HepG2 (cell line): ENCODE data around the gene DLST. TPM values are rescaled to one million over a fixed set of nuclear protein-coding genes. Genes with fewer than 3 reads are reported as not detected.

ENCODE experiments used
- ADNP ChIP-seq: sonication (generic); formaldehyde crosslinking; IDR thresholded peaks from 2 replicates; pipeline ENCODE4 v1.4.0; 2020; ENCODE audit warnings: missing genetic modification reagents
- FIP1L1 ChIP-seq: fragments of 200-400 bp; formaldehyde crosslinking; IDR thresholded peaks from 2 replicates; pipeline ENCODE4 v1.6.1; 2018; ENCODE audit warnings: low read depth, mild to moderate bottlenecking, low read length, moderate library complexity, borderline replicate concordance; ENCODE audit not compliant: insufficient read depth
- GABPB1 ChIP-seq: IDR thresholded peaks from 2 replicates; pipeline ENCODE4 v1.6.1; 2016; ENCODE audit warnings: mild to moderate bottlenecking, missing genetic modification reagents, moderate library complexity, missing compliant biosample characterization
- ISX ChIP-seq: sonication (generic); formaldehyde crosslinking; conservative IDR thresholded peaks from 2 replicates; pipeline ENCODE4 v1.5.0; 2020; ENCODE audit warnings: missing genetic modification reagents
- KDM2A ChIP-seq: sonication (generic); formaldehyde crosslinking; IDR thresholded peaks from 2 replicates; pipeline ENCODE4 v1.4.0; 2020; ENCODE audit warnings: low read depth, missing genetic modification reagents, borderline replicate concordance
- KLF6 ChIP-seq: IDR thresholded peaks from 2 replicates; pipeline ENCODE4 v1.8.0; 2016; ENCODE audit warnings: missing biosample characterization, missing genetic modification reagents
- MEIS2 ChIP-seq: sonication (generic); formaldehyde crosslinking; IDR thresholded peaks from 2 replicates; pipeline ENCODE4 v1.9.0; 2021; ENCODE audit warnings: mild to moderate bottlenecking, missing genetic modification reagents
- NCOA2 ChIP-seq: sonication (generic); formaldehyde crosslinking; IDR thresholded peaks from 2 replicates; pipeline ENCODE4 v1.8.0; 2022; ENCODE audit warnings: inconsistent platforms
- NFIC ChIP-seq: IDR thresholded peaks from 2 replicates; pipeline ENCODE4 v1.6.1; 2012; ENCODE audit warnings: mild to moderate bottlenecking, low read length, inconsistent platforms
- POGZ ChIP-seq: sonication (generic); formaldehyde crosslinking; IDR thresholded peaks from 2 replicates; pipeline ENCODE4 v1.4.0; 2020; ENCODE audit warnings: mild to moderate bottlenecking, missing genetic modification reagents
- SP1 ChIP-seq, 2 experiments: fragments of 450-650 bp in 1 of 2; sonication (generic) in 1 of 2; formaldehyde crosslinking in 1 of 2; IDR thresholded peaks; 2 replicates each; pipeline versions ENCODE4 v1.4.0 to v1.6.1; 2016 to 2020; ENCODE audit warnings: missing genetic modification reagents in 1 of 2
- TRIM24 ChIP-seq: sonication (generic); formaldehyde crosslinking; IDR thresholded peaks from 2 replicates; pipeline ENCODE4 v1.8.0; 2022; ENCODE audit warnings: mild to moderate bottlenecking, missing genetic modification reagents
- ZNF180 ChIP-seq: sonication (generic); formaldehyde crosslinking; IDR thresholded peaks from 2 replicates; pipeline ENCODE4 v1.4.0; 2020; ENCODE audit warnings: low read depth, missing genetic modification reagents, borderline replicate concordance
- ZNF281 ChIP-seq: sonication (generic); formaldehyde crosslinking; IDR thresholded peaks from 2 replicates; pipeline ENCODE4 v1.4.0; 2020; ENCODE audit warnings: missing genetic modification reagents, borderline replicate concordance
- ZNF33B ChIP-seq: sonication (generic); formaldehyde crosslinking; IDR thresholded peaks from 2 replicates; pipeline ENCODE4 v1.5.1; 2020; ENCODE audit warnings: mild to moderate bottlenecking, missing genetic modification reagents
- ZNF564 ChIP-seq: sonication (generic); formaldehyde crosslinking; IDR thresholded peaks from 2 replicates; pipeline ENCODE4 v1.8.1; 2023; ENCODE audit warnings: mild to moderate bottlenecking, missing genetic modification reagents
- ZNF660 ChIP-seq: sonication (generic); formaldehyde crosslinking; IDR thresholded peaks from 2 replicates; pipeline ENCODE4 v1.5.1; 2020; ENCODE audit warnings: mild to moderate bottlenecking, low read depth, missing genetic modification reagents, borderline replicate concordance
- ZNF691 ChIP-seq: sonication (generic); formaldehyde crosslinking; IDR thresholded peaks from 2 replicates; pipeline ENCODE4 v1.4.0; 2020; ENCODE audit warnings: missing genetic modification reagents, low read depth, mild to moderate bottlenecking, borderline replicate concordance
- ZNF720 ChIP-seq: sonication (generic); formaldehyde crosslinking; IDR thresholded peaks from 2 replicates; pipeline ENCODE4 v1.4.0; 2020; ENCODE audit warnings: missing genetic modification reagents
- ZSCAN9 ChIP-seq: IDR thresholded peaks from 2 replicates; pipeline ENCODE4 v1.6.1; 2016; ENCODE audit warnings: borderline replicate concordance
- polyA plus RNA-seq, 8 experiments: library from polyadenylated mRNA; depleted of rRNA in 3 of 8; stranded (reverse) in 7 of 8; unstranded in 1 of 8; fragments of >200 nt; fragmentation: Illumina TruSeq in 4 of 8; extraction: Trizol in 4 of 8; gene quantifications; 2 replicates each; pipeline versions ENCODE4 v1.2.1 to v1.2.3, GENCODE V29; 2011 to 2016; ENCODE audit warnings: low read depth in 4 of 8, missing spikeins in 1 of 8, mixed read lengths in 1 of 8; ENCODE audit not compliant: insufficient read depth in 1 of 8
- total RNA-seq, 5 experiments: library from RNA; depleted of rRNA; stranded (reverse); fragments of >200 nt; fragmentation: Illumina TruSeq; extraction: Trizol; gene quantifications; 2 replicates each; pipeline ENCODE4 v1.2.3, GENCODE V29; 2016; ENCODE audit warnings: low read depth in 1 of 5
- TF ChIP-seq, protein P1 (sequence below): sonication (generic); formaldehyde crosslinking; IDR thresholded peaks from 2 replicates; pipeline ENCODE4 v1.4.0; 2020; ENCODE audit warnings: missing genetic modification reagents
- TF ChIP-seq, protein P2 (sequence below): IDR thresholded peaks from 2 replicates; pipeline ENCODE4 v1.6.1; 2016; ENCODE audit warnings: low read depth, borderline replicate concordance
- TF ChIP-seq, protein P3 (sequence below): fragments of 450-650 bp; IDR thresholded peaks from 2 replicates; pipeline ENCODE4 v1.6.1; 2016

The DLST gene
- total and polyA plus RNA-seq, 2 of the 13 experiments (the other 11 are each of a cell fraction or from before 2014, with no cell fraction given): 56.5 to 94.3 TPM

GRCh38 chr14:74898694-74899093 lies 17.0 kb downstream of the DLST start (continued):
- TF ChIP-seq, protein P1, sequence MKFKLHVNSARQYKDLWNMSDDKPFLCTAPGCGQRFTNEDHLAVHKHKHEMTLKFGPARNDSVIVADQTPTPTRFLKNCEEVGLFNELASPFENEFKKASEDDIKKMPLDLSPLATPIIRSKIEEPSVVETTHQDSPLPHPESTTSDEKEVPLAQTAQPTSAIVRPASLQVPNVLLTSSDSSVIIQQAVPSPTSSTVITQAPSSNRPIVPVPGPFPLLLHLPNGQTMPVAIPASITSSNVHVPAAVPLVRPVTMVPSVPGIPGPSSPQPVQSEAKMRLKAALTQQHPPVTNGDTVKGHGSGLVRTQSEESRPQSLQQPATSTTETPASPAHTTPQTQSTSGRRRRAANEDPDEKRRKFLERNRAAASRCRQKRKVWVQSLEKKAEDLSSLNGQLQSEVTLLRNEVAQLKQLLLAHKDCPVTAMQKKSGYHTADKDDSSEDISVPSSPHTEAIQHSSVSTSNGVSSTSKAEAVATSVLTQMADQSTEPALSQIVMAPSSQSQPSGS: peak; percentile 80
- no peak for TF ChIP-seq TRIM24 (CRISPR knock-in tag)
- no peak for TF ChIP-seq ZNF33B (CRISPR knock-in tag)
- no peak for TF ChIP-seq ZNF720 (CRISPR knock-in tag)
- TF ChIP-seq NFIC: peak; percentile 41; the same call in 1 of the 2 replicates
- peak; percentile 64 for TF ChIP-seq NCOA2 (CRISPR knock-in tag)
- TF ChIP-seq ZSCAN9: no peak
- peak; percentile 86 for TF ChIP-seq POGZ (CRISPR knock-in tag)
- TF ChIP-seq KLF6 (CRISPR knock-in tag): peak; percentile 67; the same call in 1 of the 2 replicates
- no peak for TF ChIP-seq FIP1L1
- no peak for TF ChIP-seq SP1 (IDR thresholded peaks at IDR 0.05)
- TF ChIP-seq SP1 (CRISPR knock-in tag; IDR thresholded peaks at IDR 0.05): no peak
- no peak for TF ChIP-seq ZNF564
- TF ChIP-seq ZNF281 (CRISPR knock-in tag): peak; percentile 100
- no peak for TF ChIP-seq MEIS2 (CRISPR knock-in tag)
- TF ChIP-seq KDM2A: peak; percentile 78
- no peak for TF ChIP-seq ADNP (CRISPR knock-in tag)
- no peak for TF ChIP-seq ZNF660
- TF ChIP-seq, protein P2, sequence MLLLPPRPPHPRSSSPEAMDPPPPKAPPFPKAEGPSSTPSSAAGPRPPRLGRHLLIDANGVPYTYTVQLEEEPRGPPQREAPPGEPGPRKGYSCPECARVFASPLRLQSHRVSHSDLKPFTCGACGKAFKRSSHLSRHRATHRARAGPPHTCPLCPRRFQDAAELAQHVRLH (CRISPR knock-in tag): peak; percentile 77; the same call in 1 of the 2 replicates
- TF ChIP-seq GABPB1 (CRISPR knock-in tag): peak; percentile 73
- TF ChIP-seq ZNF180 (CRISPR knock-in tag): no peak
- TF ChIP-seq ISX: no peak
- peak; percentile 45; the same call in 1 of the 2 replicates for TF ChIP-seq ZNF691 (CRISPR knock-in tag)
- TF ChIP-seq, protein P3, sequence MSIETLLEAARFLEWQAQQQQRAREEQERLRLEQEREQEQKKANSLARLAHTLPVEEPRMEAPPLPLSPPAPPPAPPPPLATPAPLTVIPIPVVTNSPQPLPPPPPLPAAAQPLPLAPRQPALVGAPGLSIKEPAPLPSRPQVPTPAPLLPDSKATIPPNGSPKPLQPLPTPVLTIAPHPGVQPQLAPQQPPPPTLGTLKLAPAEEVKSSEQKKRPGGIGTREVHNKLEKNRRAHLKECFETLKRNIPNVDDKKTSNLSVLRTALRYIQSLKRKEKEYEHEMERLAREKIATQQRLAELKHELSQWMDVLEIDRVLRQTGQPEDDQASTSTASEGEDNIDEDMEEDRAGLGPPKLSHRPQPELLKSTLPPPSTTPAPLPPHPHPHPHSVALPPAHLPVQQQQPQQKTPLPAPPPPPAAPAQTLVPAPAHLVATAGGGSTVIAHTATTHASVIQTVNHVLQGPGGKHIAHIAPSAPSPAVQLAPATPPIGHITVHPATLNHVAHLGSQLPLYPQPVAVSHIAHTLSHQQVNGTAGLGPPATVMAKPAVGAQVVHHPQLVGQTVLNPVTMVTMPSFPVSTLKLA: peak; percentile 93
